ENCODE measurements around the gene MAPKAPK5. TPM values are rescaled to one million over a fixed set of nuclear protein-coding genes. Genes with fewer than 3 reads are reported as not detected.

MAPKAPK5 gene
- total and polyA plus RNA-seq, 2 donors (not counting 3 experiments of a cell fraction or from before 2014, with no cell fraction given), result 22.8 to 47.1 TPM

DNA sequence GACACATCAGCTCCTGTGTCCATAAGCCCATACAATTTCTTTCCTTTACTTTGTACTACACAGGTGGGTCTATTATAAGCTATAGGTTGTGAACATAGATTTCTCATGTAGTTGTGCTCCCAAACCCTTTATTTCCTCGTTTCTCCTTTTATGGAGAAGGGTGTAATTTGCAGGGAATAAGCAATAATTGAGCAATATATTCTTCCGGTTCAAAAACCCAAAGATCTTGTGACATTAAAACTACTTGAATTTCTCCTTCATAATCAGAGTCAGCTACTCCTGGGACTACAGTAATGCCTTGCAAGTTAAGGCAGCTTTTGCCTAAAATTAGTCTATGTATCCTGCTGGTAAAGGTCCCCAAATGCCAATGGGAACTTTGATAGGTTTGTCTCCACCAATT is 19.1 kb upstream of the MAPKAPK5 start:
- DNase-seq (ENCODE audit: low read depth, low spot score) (no peak), FAIRE-seq (no peak)
- Histone ChIP-seq H3K4me2 (ENCODE audit: insufficient read depth, low read length) (no peak overlapping the region), H3K4me1 (ENCODE audit: control insufficient read depth, extremely low read depth, insufficient read depth, low read length) (no peaks in the 10 kb centered on the region), H2AFZ (ENCODE audit: low read depth, low read length) (no peak overlapping the region), H3K79me2 (ENCODE audit: control insufficient read depth, insufficient read depth, low read length) (no peaks in the 10 kb centered on the region), H3K27me3 (ENCODE audit: control insufficient read depth in 2 of 2, insufficient read depth in 2 of 2, low read length in 2 of 2) (peaks cover 16 to 27% of the 10 kb centered on the region in 2 experiments), H3K9ac (replicated peaks; ENCODE audit: extremely low read depth, insufficient read depth, low read length) (no peak overlapping the region), H3K27ac (ENCODE audit: insufficient read depth, low read depth, low read length) (no peak overlapping the region), H3K9me3 (replicated peaks; ENCODE audit: control insufficient read depth, insufficient read depth, low read length) (no peaks in the 10 kb centered on the region), H3K9me1 (replicated peaks; ENCODE audit: control insufficient read depth, extremely low read depth, insufficient read depth, low read length) (no peaks in the 10 kb centered on the region), H4K20me1 (replicated peaks; ENCODE audit: control insufficient read depth, extremely low read depth, insufficient read depth, low read length) (no peaks in the 10 kb centered on the region), H3K4me3 (replicated peaks in 1 of 3; ENCODE audit: insufficient read depth in 1 of 3, low read depth in 1 of 3, low read length in 3 of 3) (no peak overlapping the region), H3K36me3 (ENCODE audit: control insufficient read depth in 2 of 2, extremely low read depth in 1 of 2, insufficient read depth in 2 of 2, low read length in 2 of 2) (no peaks in the 10 kb centered on the region)
- no TSS peak for BruUV-seq (replicated peaks)
- TF ChIP-seq MYC (IDR thresholded peaks at IDR 0.05; ENCODE audit: low read depth, low read length) (no peak), GATA2 (IDR thresholded peaks at IDR 0.05; ENCODE audit: insufficient read depth, insufficient read length, low read depth, low read length) (no peak), EZH2 (IDR thresholded peaks at IDR 0.05; ENCODE audit: borderline replicate concordance, low read depth, low read length, severe bottlenecking) (no peak), POLR2AphosphoS5 (IDR thresholded peaks at IDR 0.05; ENCODE audit: insufficient read depth, low read depth, low read length) (no peak), POLR2A (IDR thresholded peaks at IDR 0.05; ENCODE audit: low read depth, low read length) (no peak), FOS (IDR thresholded peaks at IDR 0.05; ENCODE audit: borderline replicate concordance, insufficient read depth, low read length) (no peak), JUN (IDR thresholded peaks at IDR 0.05; ENCODE audit: borderline replicate concordance, insufficient read depth, insufficient read length, low read depth) (no peak)
- TF ChIP-seq, protein P1, sequence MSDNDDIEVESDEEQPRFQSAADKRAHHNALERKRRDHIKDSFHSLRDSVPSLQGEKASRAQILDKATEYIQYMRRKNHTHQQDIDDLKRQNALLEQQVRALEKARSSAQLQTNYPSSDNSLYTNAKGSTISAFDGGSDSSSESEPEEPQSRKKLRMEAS (IDR thresholded peaks at IDR 0.05; ENCODE audit: insufficient read depth, insufficient read length), result no peak
- TF ChIP-seq, protein P2, sequence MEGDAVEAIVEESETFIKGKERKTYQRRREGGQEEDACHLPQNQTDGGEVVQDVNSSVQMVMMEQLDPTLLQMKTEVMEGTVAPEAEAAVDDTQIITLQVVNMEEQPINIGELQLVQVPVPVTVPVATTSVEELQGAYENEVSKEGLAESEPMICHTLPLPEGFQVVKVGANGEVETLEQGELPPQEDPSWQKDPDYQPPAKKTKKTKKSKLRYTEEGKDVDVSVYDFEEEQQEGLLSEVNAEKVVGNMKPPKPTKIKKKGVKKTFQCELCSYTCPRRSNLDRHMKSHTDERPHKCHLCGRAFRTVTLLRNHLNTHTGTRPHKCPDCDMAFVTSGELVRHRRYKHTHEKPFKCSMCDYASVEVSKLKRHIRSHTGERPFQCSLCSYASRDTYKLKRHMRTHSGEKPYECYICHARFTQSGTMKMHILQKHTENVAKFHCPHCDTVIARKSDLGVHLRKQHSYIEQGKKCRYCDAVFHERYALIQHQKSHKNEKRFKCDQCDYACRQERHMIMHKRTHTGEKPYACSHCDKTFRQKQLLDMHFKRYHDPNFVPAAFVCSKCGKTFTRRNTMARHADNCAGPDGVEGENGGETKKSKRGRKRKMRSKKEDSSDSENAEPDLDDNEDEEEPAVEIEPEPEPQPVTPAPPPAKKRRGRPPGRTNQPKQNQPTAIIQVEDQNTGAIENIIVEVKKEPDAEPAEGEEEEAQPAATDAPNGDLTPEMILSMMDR (IDR thresholded peaks at IDR 0.05; ENCODE audit: extremely low read depth in 1 of 2, insufficient read depth in 1 of 2, low read depth in 1 of 2, low read length in 2 of 2), result no peak
- POLR2A ChIA-PET, result no interaction called here
- intact Hi-C loops (cut with micrococcal nuclease), result loop anchor here (2.0 kb wide), 1 partner anchor 74 kb away; no protein-coding TSS in a partner anchor
- dilution Hi-C loops (cut with MboI; ENCODE audit: extremely low pct_ligation_motif_present, low sequenced_read_pairs), result loop anchor here (25.0 kb wide), 1 partner anchor 136 kb away; the partner anchor contains the start of genes ACAD10 and BRAP
- CTCF ChIA-PET, result interaction anchor here (1.0 to 3.3 kb wide), 3 partner anchors 10 to 588 kb away, joined by 3 to 12 read pairs (median 4); no protein-coding TSS in a partner anchor

All from endothelial cell of umbilical vein (primary cell).